ENCODE data around the gene VAMP7. TPM values are rescaled to one million over a fixed set of nuclear protein-coding genes. Genes with fewer than 3 reads are reported as not detected.

Gene VAMP7
- total and polyA plus RNA-seq, 2 of the 13 experiments (the other 11 are each of a cell fraction or from before 2014, with no cell fraction given): 13.4 to 20.7 TPM

- Histone ChIP-seq H3K36me3 (replicated peaks in 1 of 2; ENCODE audit: control insufficient read depth in 1 of 2, insufficient read depth in 2 of 2, low read length in 2 of 2) (no peaks in the 10 kb centered on the region), H3K4me2 (ENCODE audit: low read depth, low read length) (no peak overlapping the region), H3K9me3 (ENCODE audit: low read length) (peaks cover 60% of the 10 kb centered on the region), H3K79me2 (ENCODE audit: insufficient read depth, low read length) (no peaks in the 10 kb centered on the region), H3K4me1 (ENCODE audit: insufficient read depth, low read length) (no peaks in the 10 kb centered on the region), H2AFZ (ENCODE audit: low read length) (no peak overlapping the region), H3K27me3 (ENCODE audit: control insufficient read depth in 1 of 2, insufficient read depth in 2 of 2, low read length in 2 of 2) (no peaks in the 10 kb centered on the region), H4K20me1 (ENCODE audit: insufficient read depth, low read length) (no peaks in the 10 kb centered on the region), H3K9ac (ENCODE audit: insufficient read depth, low read depth, low read length) (no peak overlapping the region), H3K4me3 (replicated peaks in 1 of 3; ENCODE audit: insufficient read depth in 1 of 3, low read depth in 2 of 3, low read length in 3 of 3) (no peak overlapping the region), H3K27ac (ENCODE audit: extremely low read length, insufficient read depth, low read length) (no peak overlapping the region)
- peak; percentile 83 for TF ChIP-seq SMC3 (IDR thresholded peaks at IDR 0.05; ENCODE audit: low read length)
- TF ChIP-seq ZNF775 (CRISPR knock-in tag; IDR thresholded peaks at IDR 0.05; ENCODE audit: borderline replicate concordance): no peak
- peak; percentile 85 for TF ChIP-seq STAG1 (CRISPR knock-in tag; IDR thresholded peaks at IDR 0.05)
- peak; percentile 70 for TF ChIP-seq RAD21 (CRISPR knock-in tag; IDR thresholded peaks at IDR 0.05)
- TF ChIP-seq ZNF816 (CRISPR knock-in tag; IDR thresholded peaks at IDR 0.05; ENCODE audit: borderline replicate concordance): no peak
- TF ChIP-seq HOXA5 (CRISPR knock-in tag; IDR thresholded peaks at IDR 0.05): no peak
- TF ChIP-seq KAT2B (IDR thresholded peaks at IDR 0.05; ENCODE audit: borderline replicate concordance, low read depth, low read length): 0 out of 2 replicates have a peak, but pooled peaks have one; percentile 20
- TF ChIP-seq ONECUT2 (CRISPR knock-in tag; IDR thresholded peaks at IDR 0.05): peak; percentile 91
- TF ChIP-seq CTCF (CRISPR knock-in tag; IDR thresholded peaks at IDR 0.05): peak; percentile 83
- 0 out of 4 replicates have a peak, but pooled peaks of 1 of the 2 experiments have one; percentile 22 for TF ChIP-seq HMGXB4 (CRISPR knock-in tag; IDR thresholded peaks at IDR 0.05; ENCODE audit: borderline replicate concordance in 1 of 2, low read depth in 1 of 2)
- no peak for TF ChIP-seq ZSCAN22 (CRISPR knock-in tag; IDR thresholded peaks at IDR 0.05)
- in situ Hi-C loops (cut with HindIII; ENCODE audit: extremely low pct_ligation_motif_present, low pct_unique_long_range_greater_than_20kb): no loop called here
- ChIA-PET CTCF (ENCODE audit: low intra/inter-chr PET ratio, low total read pairs) (no interaction called here), POLR2A (no interaction called here)
- no TSS peak for BruUV-seq (replicated peaks)
- ATAC-seq: peak; percentile 89
- WGBS (ENCODE audit: low lambda C conversion rate): 8% methylated on average over 8 of the region's 8 CpGs
- peak; percentile 54 for DNase-seq (ENCODE audit: low spot score)
- intact Hi-C loops (cut with micrococcal nuclease; ENCODE audit: unreplicated experiment): no loop called here
- peak; percentile 68 for FAIRE-seq
Measured at GRCh38 chrX:155966876-155967275, 85.7 kb downstream of the VAMP7 start.
